ENCODE results near the gene EDDM3A.

EDDM3A gene

GRCh38 chr14:20775901-20776300, 30.2 kb downstream of the EDDM3A start:
- TF ChIP-seq PKNOX1 (IDR thresholded peaks at IDR 0.05) (no peak), FOXK2 (IDR thresholded peaks at IDR 0.05) (no peak), TARDBP (IDR thresholded peaks at IDR 0.05) (no peak), L3MBTL2 (conservative IDR thresholded peaks at IDR 0.05) (no peak), BHLHE40 (IDR thresholded peaks at IDR 0.05; ENCODE audit: borderline replicate concordance) (no peak), ELF4 (IDR thresholded peaks at IDR 0.05) (no peak), ZNF384 (IDR thresholded peaks at IDR 0.05) (no peak), CTBP1 (IDR thresholded peaks at IDR 0.05; ENCODE audit: borderline replicate concordance) (no peak), NFRKB (IDR thresholded peaks at IDR 0.05) (no peak), SP1 (IDR thresholded peaks at IDR 0.05) (no peak), FOXM1 (IDR thresholded peaks at IDR 0.05; ENCODE audit: borderline replicate concordance) (no peak), SUZ12 (IDR thresholded peaks at IDR 0.05) (no peak)
- CTCF ChIA-PET: no interaction called here
- DNase-seq (ENCODE audit: extremely low spot score): no peak
- POLR2A ChIA-PET: no interaction called here

- POLR2A ChIA-PET: no interaction called here
- CTCF ChIA-PET: interaction anchor here (0.9 kb wide), 1 partner anchor 121 kb away, joined by 3 read pairs; no protein-coding TSS in a partner anchor
- TF ChIP-seq SUZ12 (IDR thresholded peaks at IDR 0.05) (no peak), NFRKB (IDR thresholded peaks at IDR 0.05) (no peak), FOXA1 (IDR thresholded peaks at IDR 0.05) (no peak)
- no peak for DNase-seq (ENCODE audit: extremely low spot score)
Measured at GRCh38 chr14:20781803-20782202, 36.1 kb downstream of the EDDM3A start.

- ChIA-PET CTCF (interaction anchor here (0.9 kb wide), 1 partner anchor 122 kb away, joined by 3 read pairs; no protein-coding TSS in a partner anchor), POLR2A (no interaction called here)
- DNase-seq (ENCODE audit: extremely low spot score): no peak
- TF ChIP-seq FOXM1 (IDR thresholded peaks at IDR 0.05; ENCODE audit: borderline replicate concordance) (no peak), FOXA1 (IDR thresholded peaks at IDR 0.05) (no peak), SUZ12 (IDR thresholded peaks at IDR 0.05) (no peak), ARNT (IDR thresholded peaks at IDR 0.05) (no peak), ZNF384 (IDR thresholded peaks at IDR 0.05) (no peak), L3MBTL2 (conservative IDR thresholded peaks at IDR 0.05) (no peak), LEF1 (IDR thresholded peaks at IDR 0.05; ENCODE audit: borderline replicate concordance) (no peak), HDGF (IDR thresholded peaks at IDR 0.05; ENCODE audit: borderline replicate concordance) (no peak), SP1 (IDR thresholded peaks at IDR 0.05) (no peak), TARDBP (IDR thresholded peaks at IDR 0.05) (no peak), FOXK2 (IDR thresholded peaks at IDR 0.05) (no peak), ELF4 (IDR thresholded peaks at IDR 0.05) (no peak), CTBP1 (IDR thresholded peaks at IDR 0.05; ENCODE audit: borderline replicate concordance) (no peak)
Measured at GRCh38 chr14:20782280-20782890, 36.7 kb downstream of the EDDM3A start.

- no peak for TF ChIP-seq CTBP1 (IDR thresholded peaks at IDR 0.05; ENCODE audit: borderline replicate concordance)
- TF ChIP-seq ARNT (IDR thresholded peaks at IDR 0.05): no peak
- POLR2A ChIA-PET: no interaction called here
- DNase-seq (ENCODE audit: extremely low spot score): no peak
- CTCF ChIA-PET: no interaction called here
Measured at GRCh38 chr14:20787025-20787424, 41.3 kb downstream of the EDDM3A start.

GRCh38 chr14:20789230-20789813, 43.6 kb downstream of the EDDM3A start:
- ChIA-PET CTCF (no interaction called here), POLR2A (no interaction called here)
- no peak for DNase-seq (ENCODE audit: extremely low spot score)
- TF ChIP-seq FOXA1 (IDR thresholded peaks at IDR 0.05): no peak
- TF ChIP-seq HDGF (IDR thresholded peaks at IDR 0.05; ENCODE audit: borderline replicate concordance): no peak
- no peak for TF ChIP-seq SP1 (IDR thresholded peaks at IDR 0.05)
- no peak for TF ChIP-seq SUZ12 (IDR thresholded peaks at IDR 0.05)
- no peak for TF ChIP-seq FOXK2 (IDR thresholded peaks at IDR 0.05)
- TF ChIP-seq BHLHE40 (IDR thresholded peaks at IDR 0.05; ENCODE audit: borderline replicate concordance): no peak
- no peak for TF ChIP-seq NFRKB (IDR thresholded peaks at IDR 0.05)
- TF ChIP-seq TARDBP (IDR thresholded peaks at IDR 0.05): no peak
- no peak for TF ChIP-seq ARNT (IDR thresholded peaks at IDR 0.05)
- TF ChIP-seq ZNF384 (IDR thresholded peaks at IDR 0.05): no peak
- TF ChIP-seq CTBP1 (IDR thresholded peaks at IDR 0.05; ENCODE audit: borderline replicate concordance): no peak
- TF ChIP-seq L3MBTL2 (conservative IDR thresholded peaks at IDR 0.05): no peak
- no peak for TF ChIP-seq ELF4 (IDR thresholded peaks at IDR 0.05)
- TF ChIP-seq FOXM1 (IDR thresholded peaks at IDR 0.05; ENCODE audit: borderline replicate concordance): no peak
- TF ChIP-seq LEF1 (IDR thresholded peaks at IDR 0.05; ENCODE audit: borderline replicate concordance): no peak
- no peak for TF ChIP-seq PKNOX1 (IDR thresholded peaks at IDR 0.05)

GRCh38 chr14:20790464-20791116, 44.9 kb downstream of the EDDM3A start:
- DNase-seq (ENCODE audit: extremely low spot score): no peak
- TF ChIP-seq ELF4 (IDR thresholded peaks at IDR 0.05) (no peak), NFRKB (IDR thresholded peaks at IDR 0.05) (no peak), LEF1 (IDR thresholded peaks at IDR 0.05; ENCODE audit: borderline replicate concordance) (no peak), ARNT (IDR thresholded peaks at IDR 0.05) (no peak), FOXA1 (IDR thresholded peaks at IDR 0.05) (no peak), BHLHE40 (IDR thresholded peaks at IDR 0.05; ENCODE audit: borderline replicate concordance) (no peak), TARDBP (IDR thresholded peaks at IDR 0.05) (no peak), ZNF384 (IDR thresholded peaks at IDR 0.05) (no peak), PKNOX1 (IDR thresholded peaks at IDR 0.05) (no peak), FOXK2 (IDR thresholded peaks at IDR 0.05) (no peak), FOXM1 (IDR thresholded peaks at IDR 0.05; ENCODE audit: borderline replicate concordance) (no peak), L3MBTL2 (conservative IDR thresholded peaks at IDR 0.05) (no peak), SP1 (IDR thresholded peaks at IDR 0.05) (no peak), CTBP1 (IDR thresholded peaks at IDR 0.05; ENCODE audit: borderline replicate concordance) (no peak)
- CTCF ChIA-PET: no interaction called here
- POLR2A ChIA-PET: no interaction called here
